HepG2 (cell line): ENCODE data around the gene ENG. TPM values are rescaled to one million over a fixed set of nuclear protein-coding genes. Genes with fewer than 3 reads are reported as not detected.

Experiments
- CENPT ChIP-seq: sonication (generic); formaldehyde crosslinking; IDR thresholded peaks from 2 replicates; pipeline ENCODE4 v1.8.0; 2022; ENCODE audit warnings: low read depth, mild to moderate bottlenecking, moderate library complexity, missing genetic modification reagents
- HCFC1 ChIP-seq: fragments of 150-350 bp; IDR thresholded peaks from 2 replicates; pipeline ENCODE4 v1.6.1; 2014; ENCODE audit warnings: low read depth, low read length
- HIC2 ChIP-seq: sonication (generic); formaldehyde crosslinking; IDR thresholded peaks from 2 replicates; pipeline ENCODE4 v1.9.0; 2022; ENCODE audit warnings: low read depth, missing genetic modification reagents
- HNF1B ChIP-seq: sonication (generic); formaldehyde crosslinking; IDR thresholded peaks from 2 replicates; pipeline ENCODE4 v1.5.1; 2020; ENCODE audit warnings: mild to moderate bottlenecking, moderate library complexity, missing genetic modification reagents
- HNF4A ChIP-seq: sonication (generic); formaldehyde crosslinking; IDR thresholded peaks from 2 replicates; pipeline ENCODE4 v1.4.0; 2020; ENCODE audit warnings: missing genetic modification reagents
- HNRNPL ChIP-seq: fragments of 200-400 bp; formaldehyde crosslinking; IDR thresholded peaks from 2 replicates; pipeline ENCODE4 v1.6.1; 2017; ENCODE audit warnings: mild to moderate bottlenecking, low read depth, low read length
- IRF2 ChIP-seq: IDR thresholded peaks from 2 replicates; pipeline ENCODE4 v1.6.1; 2018; ENCODE audit warnings: missing genetic modification reagents, missing compliant biosample characterization
- MIXL1 ChIP-seq: IDR thresholded peaks from 2 replicates; pipeline ENCODE4 v1.6.1; 2016
- NBN ChIP-seq: fragments of 450-650 bp; conservative IDR thresholded peaks from 2 replicates; pipeline ENCODE4 v1.6.1; 2017
- PHF21A ChIP-seq: sonication (generic); formaldehyde crosslinking; IDR thresholded peaks from 2 replicates; pipeline ENCODE4 v1.5.0; 2020; ENCODE audit warnings: mild to moderate bottlenecking, missing genetic modification reagents
- PRDM10 ChIP-seq: sonication (generic); formaldehyde crosslinking; IDR thresholded peaks from 2 replicates; pipeline ENCODE4 v1.4.0; 2020; ENCODE audit warnings: low read depth, missing genetic modification reagents
- SP1 ChIP-seq, 2 experiments: fragments of 450-650 bp in 1 of 2; sonication (generic) in 1 of 2; formaldehyde crosslinking in 1 of 2; IDR thresholded peaks; 2 replicates each; pipeline versions ENCODE4 v1.4.0 to v1.6.1; 2016 to 2020; ENCODE audit warnings: missing genetic modification reagents in 1 of 2
- TBL1XR1 ChIP-seq: fragments of 150-350 bp; IDR thresholded peaks from 2 replicates; pipeline ENCODE4 v1.6.1; 2014; ENCODE audit warnings: borderline replicate concordance, low read length; ENCODE audit not compliant: partially characterized antibody
- TCF7 ChIP-seq: sonication (generic); IDR thresholded peaks from 2 replicates; pipeline ENCODE4 v1.6.1; 2016; ENCODE audit warnings: antibody characterized with exemption, low read depth
- THAP11 ChIP-seq: IDR thresholded peaks from 2 replicates; pipeline ENCODE4 v1.6.1; 2016; ENCODE audit warnings: missing biosample characterization, missing genetic modification reagents
- THYN1 ChIP-seq: sonication (generic); formaldehyde crosslinking; IDR thresholded peaks from 2 replicates; pipeline ENCODE4 v1.8.1; 2023; ENCODE audit warnings: low read depth, mild to moderate bottlenecking, moderate library complexity, missing genetic modification reagents, borderline replicate concordance
- ZBTB38 ChIP-seq: sonication (generic); formaldehyde crosslinking; IDR thresholded peaks from 2 replicates; pipeline ENCODE4 v1.5.1; 2020; ENCODE audit warnings: mild to moderate bottlenecking, missing genetic modification reagents
- ZNF350 ChIP-seq: sonication (generic); formaldehyde crosslinking; IDR thresholded peaks from 2 replicates; pipeline ENCODE4 v1.4.0; 2020; ENCODE audit warnings: mild to moderate bottlenecking, low read depth, missing genetic modification reagents, borderline replicate concordance
- ZNF572 ChIP-seq: sonication (generic); formaldehyde crosslinking; IDR thresholded peaks from 2 replicates; pipeline ENCODE4 v1.5.1; 2020; ENCODE audit warnings: mild to moderate bottlenecking, missing genetic modification reagents
- ZNF773 ChIP-seq: sonication (generic); formaldehyde crosslinking; IDR thresholded peaks from 2 replicates; pipeline ENCODE4 v1.4.0; 2020; ENCODE audit warnings: missing genetic modification reagents, borderline replicate concordance
- ZNF781 ChIP-seq: sonication (generic); formaldehyde crosslinking; IDR thresholded peaks from 2 replicates; pipeline ENCODE4 v1.5.1; 2020; ENCODE audit warnings: borderline replicate concordance, mild to moderate bottlenecking, missing genetic modification reagents; ENCODE audit errors: not compliant biosample characterization
- ZNF790 ChIP-seq: sonication (generic); formaldehyde crosslinking; IDR thresholded peaks from 2 replicates; pipeline ENCODE4 v1.8.0; 2022; ENCODE audit warnings: missing genetic modification reagents, mild to moderate bottlenecking, borderline replicate concordance
- ZSCAN9 ChIP-seq: IDR thresholded peaks from 2 replicates; pipeline ENCODE4 v1.6.1; 2016; ENCODE audit warnings: borderline replicate concordance
- polyA plus RNA-seq, 8 experiments: library from polyadenylated mRNA; depleted of rRNA in 3 of 8; stranded (reverse) in 7 of 8; unstranded in 1 of 8; fragments of >200 nt; fragmentation: Illumina TruSeq in 4 of 8; extraction: Trizol in 4 of 8; gene quantifications; 2 replicates each; pipeline versions ENCODE4 v1.2.1 to v1.2.3, GENCODE V29; 2011 to 2016; ENCODE audit warnings: low read depth in 4 of 8, missing spikeins in 1 of 8, mixed read lengths in 1 of 8; ENCODE audit not compliant: insufficient read depth in 1 of 8
- total RNA-seq, 5 experiments: library from RNA; depleted of rRNA; stranded (reverse); fragments of >200 nt; fragmentation: Illumina TruSeq; extraction: Trizol; gene quantifications; 2 replicates each; pipeline ENCODE4 v1.2.3, GENCODE V29; 2016; ENCODE audit warnings: low read depth in 1 of 5

The ENG gene
- total and polyA plus RNA-seq, 2 of the 13 experiments (the other 11 are each of a cell fraction or from before 2014, with no cell fraction given), result 0.02 to 1.1 TPM

GRCh38 chr9:127869310-127870152 is 15.1 kb upstream of the ENG start (continued):
- TF ChIP-seq HNF1B (CRISPR knock-in tag) (no peak), ZBTB38 (0 out of 2 replicates have a peak, but pooled peaks have one; percentile 28), ZNF781 (CRISPR knock-in tag) (no peak), HNRNPL (peak; percentile 84), CENPT (no peak), TBL1XR1 (no peak), HCFC1 (no peak), IRF2 (CRISPR knock-in tag) (0 out of 2 replicates have a peak, but pooled peaks have one; percentile 40), HNF4A (peak; percentile 53), THAP11 (CRISPR knock-in tag) (peak; percentile 83), ZNF350 (no peak), THYN1 (CRISPR knock-in tag) (no peak), TCF7 (no peak), NBN (no peak), SP1 (IDR thresholded peaks at IDR 0.05) (no peak), SP1 (CRISPR knock-in tag; IDR thresholded peaks at IDR 0.05) (0 out of 2 replicates have a peak, but pooled peaks have one; percentile 12), PHF21A (CRISPR knock-in tag) (no peak), ZNF773 (CRISPR knock-in tag) (no peak), ZSCAN9 (CRISPR knock-in tag) (no peak), ZNF572 (CRISPR knock-in tag) (no peak), PRDM10 (no peak), MIXL1 (CRISPR knock-in tag) (0 out of 2 replicates have a peak, but pooled peaks have one; percentile 39), ZNF790 (CRISPR knock-in tag) (no peak), HIC2 (CRISPR knock-in tag) (peak; percentile 66; the same call in 1 of the 2 replicates)
